Measurements from ENCODE around the gene MDFIC2. TPM values are rescaled to one million over a fixed set of nuclear protein-coding genes. Genes with fewer than 3 reads are reported as not detected.

The MDFIC2 gene
- total and polyA plus RNA-seq, 4 donors, result not detected

GRCh38 chr3:70261283-70261682, 51.2 kb downstream of the MDFIC2 start:
- Histone ChIP-seq H3K4me3 (ENCODE audit: low read depth in 1 of 3, low read length in 3 of 3) (no peak overlapping the region), H3K36me3 (ENCODE audit: control insufficient read depth in 4 of 4, insufficient read depth in 3 of 4, low read depth in 1 of 4, low read length in 3 of 4) (no peaks in the 10 kb centered on the region), H3K27me3 (ENCODE audit: control insufficient read depth in 4 of 4, insufficient read depth in 4 of 4, low read length in 3 of 4) (no peaks in the 10 kb centered on the region), H3K27ac (ENCODE audit: low read depth in 1 of 2, low read length in 2 of 2) (no peak overlapping the region), H3K4me1 (ENCODE audit: control insufficient read depth in 4 of 4, insufficient read depth in 4 of 4, low read length in 3 of 4) (peaks cover 2 to 16% (median 5%) of the 10 kb centered on the region in 4 donors), H3K9me3 (ENCODE audit: control insufficient read depth in 4 of 4, low read length in 3 of 4) (no peaks in the 10 kb centered on the region), H3K9ac (ENCODE audit: low read depth in 1 of 2, low read length in 2 of 2) (no peak overlapping the region)
- no peak for DNase-seq (ENCODE audit: low spot score)
- WGBS, result 72% methylated on average over 1 of the region's 1 CpG
- no peak for TF ChIP-seq JUND (IDR thresholded peaks at IDR 0.05)
- TF ChIP-seq NR2F2 (IDR thresholded peaks at IDR 0.05), result no peak
- TF ChIP-seq EGR1 (IDR thresholded peaks at IDR 0.05; ENCODE audit: low read depth in 2 of 2), result no peak
- TF ChIP-seq RAD21 (IDR thresholded peaks at IDR 0.05), result no peak
- TF ChIP-seq MAX (IDR thresholded peaks at IDR 0.05), result no peak
- TF ChIP-seq HNF4A (conservative IDR thresholded peaks at IDR 0.05), result no peak
- no peak for TF ChIP-seq ATF3 (IDR thresholded peaks at IDR 0.05)
- TF ChIP-seq, protein P1, sequence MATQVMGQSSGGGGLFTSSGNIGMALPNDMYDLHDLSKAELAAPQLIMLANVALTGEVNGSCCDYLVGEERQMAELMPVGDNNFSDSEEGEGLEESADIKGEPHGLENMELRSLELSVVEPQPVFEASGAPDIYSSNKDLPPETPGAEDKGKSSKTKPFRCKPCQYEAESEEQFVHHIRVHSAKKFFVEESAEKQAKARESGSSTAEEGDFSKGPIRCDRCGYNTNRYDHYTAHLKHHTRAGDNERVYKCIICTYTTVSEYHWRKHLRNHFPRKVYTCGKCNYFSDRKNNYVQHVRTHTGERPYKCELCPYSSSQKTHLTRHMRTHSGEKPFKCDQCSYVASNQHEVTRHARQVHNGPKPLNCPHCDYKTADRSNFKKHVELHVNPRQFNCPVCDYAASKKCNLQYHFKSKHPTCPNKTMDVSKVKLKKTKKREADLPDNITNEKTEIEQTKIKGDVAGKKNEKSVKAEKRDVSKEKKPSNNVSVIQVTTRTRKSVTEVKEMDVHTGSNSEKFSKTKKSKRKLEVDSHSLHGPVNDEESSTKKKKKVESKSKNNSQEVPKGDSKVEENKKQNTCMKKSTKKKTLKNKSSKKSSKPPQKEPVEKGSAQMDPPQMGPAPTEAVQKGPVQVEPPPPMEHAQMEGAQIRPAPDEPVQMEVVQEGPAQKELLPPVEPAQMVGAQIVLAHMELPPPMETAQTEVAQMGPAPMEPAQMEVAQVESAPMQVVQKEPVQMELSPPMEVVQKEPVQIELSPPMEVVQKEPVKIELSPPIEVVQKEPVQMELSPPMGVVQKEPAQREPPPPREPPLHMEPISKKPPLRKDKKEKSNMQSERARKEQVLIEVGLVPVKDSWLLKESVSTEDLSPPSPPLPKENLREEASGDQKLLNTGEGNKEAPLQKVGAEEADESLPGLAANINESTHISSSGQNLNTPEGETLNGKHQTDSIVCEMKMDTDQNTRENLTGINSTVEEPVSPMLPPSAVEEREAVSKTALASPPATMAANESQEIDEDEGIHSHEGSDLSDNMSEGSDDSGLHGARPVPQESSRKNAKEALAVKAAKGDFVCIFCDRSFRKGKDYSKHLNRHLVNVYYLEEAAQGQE (IDR thresholded peaks at IDR 0.05), result no peak
- no peak for TF ChIP-seq RXRA (IDR thresholded peaks at IDR 0.05)
- no peak for TF ChIP-seq FOXA2 (IDR thresholded peaks at IDR 0.05)
- no peak for TF ChIP-seq SP1 (IDR thresholded peaks at IDR 0.05)
- no peak for TF ChIP-seq FOXA1 (IDR thresholded peaks at IDR 0.05)
- no peak for TF ChIP-seq CTCF (IDR thresholded peaks at IDR 0.05; ENCODE audit: low read depth, low read length, missing input control)
- no peak for TF ChIP-seq GABPA (IDR thresholded peaks at IDR 0.05 in 1 of 2, conservative IDR thresholded peaks at IDR 0.05 in 1 of 2)
- TF ChIP-seq HNF4G (IDR thresholded peaks at IDR 0.05), result no peak
- TF ChIP-seq, protein P2, sequence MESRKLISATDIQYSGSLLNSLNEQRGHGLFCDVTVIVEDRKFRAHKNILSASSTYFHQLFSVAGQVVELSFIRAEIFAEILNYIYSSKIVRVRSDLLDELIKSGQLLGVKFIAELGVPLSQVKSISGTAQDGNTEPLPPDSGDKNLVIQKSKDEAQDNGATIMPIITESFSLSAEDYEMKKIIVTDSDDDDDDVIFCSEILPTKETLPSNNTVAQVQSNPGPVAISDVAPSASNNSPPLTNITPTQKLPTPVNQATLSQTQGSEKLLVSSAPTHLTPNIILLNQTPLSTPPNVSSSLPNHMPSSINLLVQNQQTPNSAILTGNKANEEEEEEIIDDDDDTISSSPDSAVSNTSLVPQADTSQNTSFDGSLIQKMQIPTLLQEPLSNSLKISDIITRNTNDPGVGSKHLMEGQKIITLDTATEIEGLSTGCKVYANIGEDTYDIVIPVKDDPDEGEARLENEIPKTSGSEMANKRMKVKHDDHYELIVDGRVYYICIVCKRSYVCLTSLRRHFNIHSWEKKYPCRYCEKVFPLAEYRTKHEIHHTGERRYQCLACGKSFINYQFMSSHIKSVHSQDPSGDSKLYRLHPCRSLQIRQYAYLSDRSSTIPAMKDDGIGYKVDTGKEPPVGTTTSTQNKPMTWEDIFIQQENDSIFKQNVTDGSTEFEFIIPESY (IDR thresholded peaks at IDR 0.05), result no peak
- TF ChIP-seq TAF1 (conservative IDR thresholded peaks at IDR 0.05), result no peak
- no peak for TF ChIP-seq YY1 (IDR thresholded peaks at IDR 0.05)
